Measurements from ENCODE around the gene FAM171A1.

DNA sequence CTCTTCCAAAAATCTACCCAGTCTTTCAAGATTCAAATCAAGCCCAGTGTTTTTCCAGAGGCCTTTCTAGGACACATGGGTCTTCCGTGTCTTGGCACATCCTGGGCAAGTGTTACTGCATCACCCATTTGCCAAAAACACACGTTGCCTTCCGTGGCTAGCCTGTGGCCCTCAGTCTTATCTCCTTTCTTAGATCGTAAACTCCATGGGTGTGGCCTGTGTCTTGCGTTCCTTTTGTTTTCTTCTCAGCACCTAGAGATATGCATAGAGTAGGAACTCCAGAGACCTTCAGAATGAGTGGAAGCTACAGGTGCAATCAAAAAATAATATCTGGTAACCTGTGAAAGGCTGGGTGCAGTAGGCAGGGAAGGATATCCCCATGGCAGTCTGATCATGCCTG, 146.1 kb downstream of the FAM171A1 start:
- TF ChIP-seq GATA3 (IDR thresholded peaks at IDR 0.05; ENCODE audit: low read depth, low read length) = no peak
- no peak for TF ChIP-seq GATA2 (IDR thresholded peaks at IDR 0.05; ENCODE audit: low read depth, low read length)
